Measurements from ENCODE around the gene PCDHGA9.

The PCDHGA9 gene

DNA sequence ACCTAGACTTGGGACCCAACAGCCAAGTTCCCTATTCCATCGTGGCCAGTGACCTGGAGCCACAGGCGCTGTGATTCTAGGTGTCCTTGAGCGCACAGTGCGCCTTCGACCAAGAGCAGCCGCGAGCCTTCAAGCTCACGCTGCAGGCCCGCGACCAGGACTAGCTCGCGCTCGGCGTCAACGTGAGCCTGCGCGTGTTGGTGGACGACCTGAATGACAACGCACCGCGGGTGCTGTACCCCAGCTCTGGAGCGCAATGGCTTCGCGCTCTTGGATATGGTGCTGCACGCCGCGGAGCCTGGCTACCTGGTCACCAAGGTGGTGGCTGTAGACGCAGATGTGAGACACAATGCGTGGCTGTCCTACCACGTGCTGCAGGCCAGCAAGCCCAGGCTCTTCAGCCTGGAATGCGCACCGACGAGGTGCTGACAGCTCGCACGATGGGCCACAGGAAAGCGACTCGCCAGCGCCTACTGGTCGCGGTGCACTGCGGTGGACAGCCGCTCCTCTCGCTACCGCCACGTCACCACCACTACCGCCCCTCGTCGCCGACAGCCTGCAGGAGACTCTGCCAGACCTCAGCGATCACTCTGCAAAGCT is 39.1 kb downstream of the PCDHGA9 start:
- DNase-seq = no peak
- TF ChIP-seq GATA1 (IDR thresholded peaks at IDR 0.05; ENCODE audit: low read depth, low read length) = no peak
- TF ChIP-seq POLR2A (IDR thresholded peaks at IDR 0.05; ENCODE audit: low read length) = no peak

All from erythroblast (primary cell).